ENCODE results near the gene PSD.

PSD gene

GRCh38 chr10:102389894-102390293, 28.7 kb downstream of the PSD start:
- no peak for DNase-seq (ENCODE audit: low spot score)

GRCh38 chr10:102384606-102385429, 33.8 kb downstream of the PSD start:
- no peak for DNase-seq (ENCODE audit: low spot score)

DNA sequence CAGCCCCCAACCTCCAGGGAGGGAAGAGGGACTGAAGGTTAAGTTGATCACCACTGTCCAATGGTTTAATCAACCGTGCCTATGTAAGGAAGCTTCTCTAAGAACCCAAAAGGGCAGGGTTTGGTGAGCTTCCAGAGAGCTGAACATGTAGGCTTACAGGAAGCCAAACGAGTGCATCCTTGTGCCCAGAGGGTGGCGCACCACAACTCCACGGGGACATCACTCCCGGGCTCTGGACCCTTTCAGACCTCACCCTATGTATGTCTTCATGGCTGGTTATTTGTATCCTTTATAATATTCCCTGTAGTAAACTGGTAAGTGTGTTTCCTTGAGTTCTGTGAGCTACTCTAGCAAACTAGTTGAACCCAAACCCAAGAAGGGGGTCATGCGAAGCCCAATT, 34.5 kb downstream of the PSD start:
- no peak for DNase-seq (ENCODE audit: low spot score)

- DNase-seq (ENCODE audit: low spot score), result no peak
Observed at GRCh38 chr10:102382871-102383270, 35.7 kb downstream of the PSD start.

GRCh38 chr10:102381983-102382382, 36.6 kb downstream of the PSD start:
- no peak for DNase-seq (ENCODE audit: low spot score)

DNA sequence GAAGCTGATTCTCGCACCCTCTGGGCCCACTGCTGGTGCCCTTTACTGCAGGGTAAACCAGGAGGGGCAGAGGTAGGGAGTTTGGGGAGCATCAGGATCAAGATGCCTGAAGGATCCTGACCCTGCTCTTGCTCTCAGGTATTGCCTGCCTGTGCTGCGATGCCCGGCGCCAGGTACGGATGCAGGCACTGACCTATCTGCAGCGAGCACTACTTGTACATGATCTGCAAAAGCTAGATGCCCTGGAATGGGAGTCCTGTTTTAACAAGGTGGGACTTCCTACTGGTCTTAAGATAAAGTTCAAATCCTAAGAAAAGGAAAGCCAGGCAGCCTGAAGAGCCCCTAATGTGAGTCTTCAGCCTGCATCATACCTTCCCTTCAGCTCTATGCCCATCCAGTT, 39.2 kb downstream of the PSD start:
- no peak for DNase-seq (ENCODE audit: low spot score)

- no peak for DNase-seq (ENCODE audit: low spot score)
Observed at GRCh38 chr10:102376901-102377300, 41.7 kb downstream of the PSD start.

GRCh38 chr10:102375867-102376266, 42.7 kb downstream of the PSD start:
- DNase-seq (ENCODE audit: low spot score), result no peak

DNA sequence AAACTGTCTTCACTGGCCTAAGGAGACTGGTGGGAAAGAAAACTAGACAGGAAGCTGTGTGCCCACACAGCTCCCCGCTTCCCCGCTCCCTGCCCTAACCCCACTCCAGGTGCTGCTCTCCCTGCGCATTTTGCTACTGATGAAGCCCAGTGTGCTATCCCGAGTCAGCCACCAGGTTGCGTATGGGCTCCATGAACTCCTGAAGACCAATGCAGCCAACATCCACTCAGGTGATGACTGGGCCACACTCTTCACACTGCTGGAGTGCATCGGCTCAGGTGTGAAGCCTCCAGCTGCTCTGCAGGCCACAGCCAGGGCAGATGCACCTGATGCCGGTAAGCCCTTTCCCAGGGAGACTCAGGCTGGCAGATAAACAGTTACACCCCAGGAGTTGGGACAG, 43.3 kb downstream of the PSD start:
- no peak for DNase-seq (ENCODE audit: low spot score)

GRCh38 chr10:102371295-102371694, 47.3 kb downstream of the PSD start:
- no peak for DNase-seq (ENCODE audit: low spot score)

DNA sequence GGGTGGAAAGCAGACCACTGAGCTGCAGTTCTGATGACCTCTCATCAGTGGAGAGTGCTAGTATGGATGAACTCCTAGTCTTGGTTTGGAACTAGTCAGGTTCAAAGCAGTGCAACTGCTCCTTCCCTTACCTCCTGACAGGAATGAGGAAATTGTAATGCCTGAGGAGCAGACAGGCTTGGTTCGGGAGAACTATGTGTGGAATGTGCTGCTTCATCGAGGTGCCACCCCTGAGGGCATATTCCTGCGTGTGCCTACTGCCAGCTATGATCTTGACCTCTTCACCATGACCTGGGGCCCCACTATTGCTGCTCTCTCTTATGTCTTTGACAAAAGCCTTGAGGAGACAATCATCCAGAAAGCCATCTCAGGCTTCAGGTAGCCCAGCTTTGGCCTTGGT, 50.5 kb downstream of the PSD start:
- DNase-seq (ENCODE audit: low spot score), result no peak

DNA sequence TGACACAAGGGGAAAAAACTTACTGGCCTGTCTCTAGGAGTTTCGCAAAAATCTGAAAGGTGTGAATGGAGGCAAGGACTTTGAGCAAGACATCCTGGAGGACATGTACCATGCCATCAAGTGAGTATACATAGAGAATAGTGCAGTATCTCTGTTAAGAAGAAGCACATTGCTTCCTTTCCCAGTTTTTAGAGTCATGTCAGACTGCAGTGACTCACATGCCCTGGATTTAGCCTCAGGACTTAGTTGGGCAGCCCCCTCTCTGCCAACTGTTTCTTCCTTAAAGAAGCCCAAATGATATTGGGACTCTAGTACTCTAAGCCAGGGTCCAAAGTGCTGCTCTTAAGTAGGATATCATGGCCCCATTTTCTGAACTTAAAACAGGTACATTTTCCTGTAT, 51.1 kb downstream of the PSD start:
- DNase-seq (ENCODE audit: low spot score), result no peak

DNA sequence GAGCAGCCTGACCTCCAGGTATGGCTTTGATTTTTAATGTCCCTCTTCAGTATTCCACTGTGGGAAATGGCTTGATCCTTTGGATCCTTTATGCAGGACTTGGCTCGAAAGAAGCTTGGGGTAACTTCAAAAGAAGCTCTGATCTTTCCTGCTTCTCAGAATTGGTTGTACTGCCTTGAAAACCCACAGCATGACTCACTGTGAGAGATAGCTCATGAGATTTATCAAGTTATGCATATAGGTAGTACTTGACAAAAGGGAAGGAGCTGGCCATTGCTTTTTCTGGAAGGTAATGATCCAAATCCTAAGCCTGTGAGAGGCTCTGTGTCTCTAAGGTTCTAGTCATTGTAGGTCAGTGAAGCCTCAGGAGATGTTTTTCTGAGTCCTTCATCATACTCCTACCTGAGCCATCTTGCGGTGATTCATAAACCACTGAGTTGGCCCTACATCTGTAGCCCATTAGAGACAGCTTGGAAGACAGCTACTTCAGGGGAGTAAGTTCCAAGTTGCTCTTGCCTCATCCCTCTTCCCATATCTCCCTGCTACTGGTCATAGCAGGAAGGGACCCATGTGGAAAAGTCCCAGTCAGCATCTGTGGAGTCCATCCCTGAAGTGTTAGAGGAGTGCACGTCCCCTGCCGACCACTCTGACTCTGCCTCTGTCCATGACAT, 59.7 kb downstream of the PSD start:
- DNase-seq (ENCODE audit: low spot score), result no peak

DNA sequence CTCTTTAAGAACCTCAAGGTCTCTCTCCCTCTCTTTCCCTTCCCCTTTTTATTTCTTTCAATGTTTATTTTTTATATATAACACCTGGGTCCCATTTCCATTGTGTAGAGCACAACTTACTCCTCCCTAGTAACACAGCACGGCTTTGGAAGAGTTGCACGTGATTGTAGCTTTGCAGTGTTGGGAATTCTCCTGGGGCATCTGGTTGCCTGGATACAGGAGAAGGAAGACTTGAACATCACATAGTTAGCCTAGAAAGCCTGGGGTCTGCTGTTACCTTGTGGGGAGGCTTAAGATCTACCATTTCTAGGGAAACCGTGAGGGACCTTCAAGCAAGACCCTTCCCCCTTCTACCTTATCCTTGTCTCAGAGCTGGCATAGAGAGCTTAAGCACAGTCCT, 64.1 kb downstream of the PSD start:
- DNase-seq (ENCODE audit: low spot score), result no peak
